ENCODE data around the gene PUSL1. TPM values are rescaled to one million over a fixed set of nuclear protein-coding genes. Genes with fewer than 3 reads are reported as not detected.

The PUSL1 gene
- total and polyA plus RNA-seq, 2 of the 13 experiments (the other 11 are each of a cell fraction or from before 2014, with no cell fraction given), result 8.3 to 22.2 TPM

- TF ChIP-seq ZC3H13 (CRISPR knock-in tag; IDR thresholded peaks at IDR 0.05) (no peak), DBP (CRISPR knock-in tag; IDR thresholded peaks at IDR 0.05; ENCODE audit: not compliant biosample characterization) (no peak), ZNF460 (CRISPR knock-in tag; IDR thresholded peaks at IDR 0.05; ENCODE audit: borderline replicate concordance) (no peak), ZNF644 (CRISPR knock-in tag; IDR thresholded peaks at IDR 0.05; ENCODE audit: low read depth) (no peak), HOXA3 (CRISPR knock-in tag; IDR thresholded peaks at IDR 0.05) (0 out of 2 replicates have a peak, but pooled peaks have one; percentile 16), SOX5 (CRISPR knock-in tag; IDR thresholded peaks at IDR 0.05; ENCODE audit: borderline replicate concordance) (no peak), FOXA1 (IDR thresholded peaks at IDR 0.05) (no peak), FOXA1 (CRISPR knock-in tag; IDR thresholded peaks at IDR 0.05) (no peak), IRF2 (CRISPR knock-in tag; IDR thresholded peaks at IDR 0.05) (no peak), TFDP2 (CRISPR knock-in tag; IDR thresholded peaks at IDR 0.05) (no peak), HMGXB4 (CRISPR knock-in tag; IDR thresholded peaks at IDR 0.05; ENCODE audit: borderline replicate concordance in 1 of 2, low read depth in 1 of 2) (0 out of 4 replicates have a peak, but pooled peaks of 1 of the 2 experiments have one; percentile 24), KMT2B (CRISPR knock-in tag; IDR thresholded peaks at IDR 0.05) (no peak), RXRA (CRISPR knock-in tag; IDR thresholded peaks at IDR 0.05) (0 out of 2 replicates have a peak, but pooled peaks have one; percentile 17), MAF1 (CRISPR knock-in tag; IDR thresholded peaks at IDR 0.05; ENCODE audit: borderline replicate concordance) (no peak), GTF2F1 (IDR thresholded peaks at IDR 0.05; ENCODE audit: low read length) (no peak), PCBP1 (IDR thresholded peaks at IDR 0.05; ENCODE audit: borderline replicate concordance, low read depth, low read length) (0 out of 2 replicates have a peak, but pooled peaks have one; percentile 62), RARA (CRISPR knock-in tag; IDR thresholded peaks at IDR 0.05) (no peak), ZNF343 (CRISPR knock-in tag; IDR thresholded peaks at IDR 0.05) (no peak), BCL6 (CRISPR knock-in tag; IDR thresholded peaks at IDR 0.05) (no peak), SMAD1 (CRISPR knock-in tag; IDR thresholded peaks at IDR 0.05; ENCODE audit: borderline replicate concordance, low read depth) (no peak), BORCS8-MEF2B (CRISPR knock-in tag; IDR thresholded peaks at IDR 0.05) (0 out of 2 replicates have a peak, but pooled peaks have one; percentile 32), ZNF207 (IDR thresholded peaks at IDR 0.05; ENCODE audit: borderline replicate concordance) (no peak), ZNF224 (CRISPR knock-in tag; IDR thresholded peaks at IDR 0.05) (no peak), PLRG1 (conservative IDR thresholded peaks at IDR 0.05) (no peak), BRCA1 (CRISPR knock-in tag; IDR thresholded peaks at IDR 0.05) (no peak), ELF4 (CRISPR knock-in tag; IDR thresholded peaks at IDR 0.05; ENCODE audit: borderline replicate concordance) (no peak), RNF219 (CRISPR knock-in tag; IDR thresholded peaks at IDR 0.05) (no peak)
Measured at GRCh38 chr1:1290238-1290731, 18.1 kb upstream of the PUSL1 start (continued).

Measured in HepG2 (cell line).